Neural cell (in vitro differentiated cells): ENCODE data around the gene SCN10A. TPM values are rescaled to one million over a fixed set of nuclear protein-coding genes. Genes with fewer than 3 reads are reported as not detected.

ENCODE experiments used
- H2AFZ ChIP-seq: fragments of 200-600, 300-800 bp; sonication (generic), shearing (Covaris generic); 2 replicates; pipeline ENCODE4 v1.6.0; 2014; ENCODE audit warnings: low read depth, mild to moderate bottlenecking, antibody characterized with exemption, low read length, moderate library complexity
- H3F3A ChIP-seq: fragments of 200-600 bp; shearing (Covaris generic); 2 replicates; pipeline ENCODE4 v1.6.1; 2016; ENCODE audit warnings: mild to moderate bottlenecking, moderate library complexity, mixed read lengths, antibody characterized with exemption, low read length; ENCODE audit not compliant: insufficient read depth, poor library complexity, severe bottlenecking
- H3K27ac ChIP-seq: fragments of 200-600, 300-800 bp; sonication (generic), shearing (Covaris generic); 2 replicates; pipeline ENCODE4 v1.5.1; 2014; ENCODE audit warnings: mild to moderate bottlenecking, low read length, moderate library complexity
- H3K27me3 ChIP-seq: fragments of 300-800, 200-600 bp; sonication (generic), shearing (Covaris generic); 2 replicates; pipeline ENCODE4 v1.6.0; 2014; ENCODE audit warnings: mild to moderate bottlenecking, low read depth, low read length, moderate library complexity; ENCODE audit not compliant: insufficient read depth
- H3K36me3 ChIP-seq: fragments of 300-800, 200-600 bp; sonication (generic), shearing (Covaris generic); 2 replicates; pipeline ENCODE4 v1.5.1; 2014; ENCODE audit warnings: mild to moderate bottlenecking, antibody characterized with exemption, low read length, moderate library complexity; ENCODE audit not compliant: insufficient read depth
- H3K4me2 ChIP-seq: fragments of 300-800, 200-600 bp; sonication (generic), shearing (Covaris generic); 2 replicates; pipeline ENCODE4 v1.6.0; 2014; ENCODE audit warnings: mild to moderate bottlenecking, low read length
- H3K4me3 ChIP-seq: fragments of 300-800, 200-600 bp; sonication (generic), shearing (Covaris generic); 2 replicates; pipeline ENCODE4 v1.5.1; 2014; ENCODE audit warnings: mild to moderate bottlenecking, low read length, moderate library complexity
- H3K79me2 ChIP-seq: fragments of 200-600 bp; shearing (Covaris generic); replicated peaks from 2 replicates; pipeline ENCODE4 v1.6.0; 2014; ENCODE audit warnings: mild to moderate bottlenecking, low read length, moderate library complexity; ENCODE audit not compliant: insufficient read depth
- H3K9ac ChIP-seq: fragments of 300-800, 200-600 bp; sonication (generic), shearing (Covaris generic); 2 replicates; pipeline ENCODE4 v1.6.1; 2016; ENCODE audit warnings: mild to moderate bottlenecking, low read length, mixed read lengths
- H3K9me2 ChIP-seq: fragments of 200-600 bp; shearing (Covaris generic); 2 replicates; pipeline ENCODE4 v1.6.1; 2016; ENCODE audit warnings: mild to moderate bottlenecking, low read length, mixed read lengths; ENCODE audit not compliant: insufficient read depth
- H3K9me3 ChIP-seq: fragments of 200-600, 300-800 bp; sonication (generic), shearing (Covaris generic); 2 replicates; pipeline ENCODE4 v1.6.1; 2016; ENCODE audit warnings: mild to moderate bottlenecking, mixed run types, low read length, moderate library complexity, mixed read lengths
- H4K20me1 ChIP-seq: fragments of 200-600 bp; shearing (Covaris generic); 2 replicates; pipeline ENCODE4 v1.6.1; 2016; ENCODE audit warnings: mild to moderate bottlenecking, mixed run types; ENCODE audit not compliant: insufficient read depth
- EP300 ChIP-seq: fragments of 450-650 bp; conservative IDR thresholded peaks from 2 replicates; pipeline ENCODE4 v1.6.1; 2014; ENCODE audit warnings: antibody characterized with exemption, mild to moderate bottlenecking, moderate library complexity; ENCODE audit not compliant: poor library complexity, severe bottlenecking
- EZH2 ChIP-seq: fragments of 200-600, 300-800 bp; shearing (Covaris generic), sonication (generic); IDR thresholded peaks from 2 replicates; pipeline ENCODE4 v1.6.1; 2014; ENCODE audit warnings: antibody characterized with exemption, low read length, borderline replicate concordance, mild to moderate bottlenecking; ENCODE audit not compliant: insufficient read depth, poor library complexity, severe bottlenecking
- MXI1 ChIP-seq: fragments of 450-650 bp; conservative IDR thresholded peaks from 2 replicates; pipeline ENCODE4 v1.6.1; 2014; ENCODE audit warnings: antibody characterized with exemption, mild to moderate bottlenecking; ENCODE audit not compliant: poor library complexity, severe bottlenecking
- POLR2AphosphoS5 ChIP-seq: IDR thresholded peaks from 2 replicates; pipeline ENCODE4 v1.6.1; 2012
- RAD21 ChIP-seq: fragments of 450-650 bp; conservative IDR thresholded peaks from 2 replicates; pipeline ENCODE4 v1.6.1; 2014; ENCODE audit warnings: antibody characterized with exemption, mild to moderate bottlenecking, moderate library complexity
- REST ChIP-seq: IDR thresholded peaks from 2 replicates; pipeline ENCODE4 v1.6.1; 2012; ENCODE audit warnings: borderline replicate concordance
- SMC3 ChIP-seq: fragments of 450-650 bp; conservative IDR thresholded peaks from 2 replicates; pipeline ENCODE4 v1.6.1; 2014; ENCODE audit warnings: antibody characterized with exemption, mild to moderate bottlenecking, moderate library complexity; ENCODE audit not compliant: poor library complexity
- TAF1 ChIP-seq: IDR thresholded peaks from 2 replicates; pipeline ENCODE4 v1.6.1; 2012; ENCODE audit warnings: low read depth
- polyA plus RNA-seq: library from polyadenylated mRNA; depleted of rRNA; stranded (reverse); fragments of >200 nt; gene quantifications from 2 replicates; pipeline ENCODE4 v1.2.3, GENCODE V29; 2014

Gene SCN10A
- polyA plus RNA-seq, 1 donor from 2014 or later = not detected

GRCh38 chr3:38650248-38650951 is 165.6 kb downstream of the SCN10A start:
- Histone ChIP-seq H3K9me2 (no peaks in the 10 kb centered on the region), H3K4me2 (no peak overlapping the region), H3K36me3 (no peaks in the 10 kb centered on the region), H3K4me3 (peak overlapping the region; percentile 67), H3K79me2 (no peaks in the 10 kb centered on the region), H3K9ac (no peak overlapping the region), H3F3A (no peaks in the 10 kb centered on the region), H3K27me3 (peaks cover 28% of the 10 kb centered on the region), H3K9me3 (no peaks in the 10 kb centered on the region), H2AFZ (no peak overlapping the region), H3K27ac (no peak overlapping the region), H4K20me1 (no peaks in the 10 kb centered on the region)
- no peak for TF ChIP-seq SMC3
- TF ChIP-seq EP300 = no peak
- TF ChIP-seq EZH2 = no peak
- no peak for TF ChIP-seq MXI1
- no peak for TF ChIP-seq REST
- no peak for TF ChIP-seq RAD21
- TF ChIP-seq TAF1 = no peak
- no peak for TF ChIP-seq POLR2AphosphoS5

GRCh38 chr3:38649500-38650247 is 166.3 kb downstream of the SCN10A start, which contains the start of gene SCN5A:
SCN5A (minus strand) TSS chr3:38649687; CDS start chr3:38633307, 16,380 bp downstream.
- Histone ChIP-seq H2AFZ (no peak within 1 kb of the TSS), H3K27ac (no peak within 1 kb of the TSS), H3K79me2 (no peaks in the 10 kb centered on the region), H3F3A (no peaks in the 10 kb centered on the region), H4K20me1 (no peaks in the 10 kb centered on the region), H3K9ac (peak within 1 kb of the TSS; percentile 42), H3K9me3 (no peaks in the 10 kb centered on the region), H3K9me2 (no peaks in the 10 kb centered on the region), H3K4me3 (peak within 1 kb of the TSS; percentile 67), H3K36me3 (no peaks in the 10 kb centered on the region), H3K4me2 (no peak within 1 kb of the TSS), H3K27me3 (peaks cover 28% of the 10 kb centered on the region)
- no peak for TF ChIP-seq SMC3
- TF ChIP-seq MXI1 = peak; percentile 55
- TF ChIP-seq POLR2AphosphoS5 = no peak
- TF ChIP-seq REST = no peak
